Left ventricle myocardium superior (tissue), 1 donor: ENCODE measurements around the gene MRPS25. TPM values are rescaled to one million over a fixed set of nuclear protein-coding genes. Genes with fewer than 3 reads are reported as not detected.
"Not testable (repeated sequence)": the region's sequence is repeated elsewhere in the genome, so short reads cannot be mapped to it uniquely, and the experiment has no call there.

Experiments
- ATAC-seq: fragments of 200-7000 bp; cut with Tn5 transposase; one replicate; pipeline ENCODE4 v1.9.1; 2020; ENCODE audit warnings: mild to moderate bottlenecking, moderate library complexity
- DNase-seq: peaks from one replicate; pipeline ENCODE4 v3.0.0-alpha.2; 2020
- intact Hi-C: fragments of 100-400 bp; cut with micrococcal nuclease; formaldehyde crosslinking; loops from one replicate; pipeline ENCODE4 v1.11.0; 2022
- total RNA-seq: library from RNA; stranded (reverse); fragmentation: NEBNext Ultra II Directional; extraction: Animal tissue kit (Norgen Biotek cat#: 25700); gene quantifications from one replicate; pipeline ENCODE4 v1.2.1, GENCODE V29; 2021
- donor health status: DM: no; HTN: yes; CAD: no; lungs with severe emphysema.

MRPS25 gene
- total RNA-seq, 1 donor from 2014 or later: 153 TPM

- intact Hi-C loops: no loop called here
- DNase-seq (no peak), ATAC-seq (peak; percentile 89)
Observed at GRCh38 chr3:15007681-15008141, 57.4 kb downstream of the MRPS25 start.

DNA sequence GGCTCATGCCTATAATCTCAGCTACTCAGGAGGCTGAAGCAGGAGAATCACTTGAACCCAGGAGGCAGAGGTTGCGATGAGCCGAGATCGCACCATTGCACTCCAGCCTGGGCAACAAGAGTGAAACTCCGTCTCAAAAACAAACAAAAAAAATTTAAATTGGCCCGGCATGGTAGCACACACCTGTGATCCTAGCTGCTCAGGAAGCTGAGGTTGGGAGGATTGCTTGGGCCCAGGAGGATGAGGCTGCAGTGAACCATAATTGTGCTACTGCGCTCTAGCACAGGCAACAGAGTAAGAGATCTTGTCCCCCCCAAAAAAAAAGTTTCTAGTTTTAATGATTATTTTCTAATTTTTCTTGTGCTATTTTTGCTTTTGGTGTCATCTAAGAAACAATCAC lies 65.9 kb downstream of the MRPS25 start:
- DNase-seq, intact Hi-C loops, ATAC-seq: not testable (repeated sequence)

Other genes starting within 250 kb of the MRPS25 start
- 16.3 TPM for gene FGD5, start 246.4 kb downstream of the MRPS25 start, total RNA-seq
- 31.8 TPM for gene NR2C2, start 117.7 kb downstream of the MRPS25 start, total RNA-seq
- 17.8 TPM for gene RBSN, start 33.8 kb upstream of the MRPS25 start, total RNA-seq
- gene CAPN7, start 140.9 kb upstream of the MRPS25 start, total RNA-seq: 34.2 TPM